AG04450 (cell line): Measurements from ENCODE around the gene ZEB2. TPM values are rescaled to one million over a fixed set of nuclear protein-coding genes. Genes with fewer than 3 reads are reported as not detected.

Experiments
- CTCF ChIA-PET: fragments of 300-600, 350-600 bp; formaldehyde crosslinking; extraction: SDS; loops from one replicate; lab custom pipeline; 2022; ENCODE audit warnings: antibody characterized with exemption, inconsistent platforms; lab: Charles Lee
- POLR2A ChIA-PET: fragments of 350-600 bp; formaldehyde crosslinking; extraction: SDS; loops from one replicate; lab custom pipeline; 2021; ENCODE audit warnings: antibody characterized with exemption, inconsistent platforms; lab: Yijun Ruan, JAX
- DNase-seq: peaks from one replicate; pipeline ENCODE4 v3.0.0-alpha.2; 2011; ENCODE audit warnings: low read depth, low spot score
- H3K27ac ChIP-seq: one replicate; pipeline ENCODE4 v1.5.1; 2012; ENCODE audit warnings: low read depth, low read length, control low read depth
- H3K27me3 ChIP-seq: one replicate; pipeline ENCODE4 v1.6.0; 2012; ENCODE audit warnings: low read length; ENCODE audit not compliant: control insufficient read depth, insufficient read depth
- H3K4me3 ChIP-seq: 2 replicates; pipeline ENCODE4 v1.5.1; 2011; ENCODE audit warnings: mild to moderate bottlenecking, low read depth, low read length, control low read depth
- H3K9me3 ChIP-seq: 2 replicates; pipeline ENCODE4 v1.5.1; 2012; ENCODE audit warnings: low read length; ENCODE audit not compliant: control insufficient read depth, insufficient read depth
- polyA plus RNA-seq: library from polyadenylated mRNA; depleted of rRNA; stranded (reverse); fragments of >200 nt; gene quantifications from 2 replicates; pipeline ENCODE4 v1.2.3, GENCODE V29; 2011
- TF ChIP-seq, protein P1 (sequence below): IDR thresholded peaks from 2 replicates; pipeline ENCODE4 v1.5.1; 2011; ENCODE audit warnings: low read depth, low read length, control low read depth, inconsistent platforms

ZEB2 gene
- polyA plus RNA-seq, 1 experiment = 41.7 TPM

GRCh38 chr2:144351687-144352086, 168.2 kb downstream of the ZEB2 start:
- Histone ChIP-seq H3K9me3 (no peaks in the 10 kb centered on the region), H3K27me3 (no peaks in the 10 kb centered on the region), H3K27ac (no peak overlapping the region), H3K4me3 (no peak overlapping the region)
- ChIA-PET CTCF (no interaction called here), POLR2A (no interaction called here)
- no peak for DNase-seq
- TF ChIP-seq, protein P1, sequence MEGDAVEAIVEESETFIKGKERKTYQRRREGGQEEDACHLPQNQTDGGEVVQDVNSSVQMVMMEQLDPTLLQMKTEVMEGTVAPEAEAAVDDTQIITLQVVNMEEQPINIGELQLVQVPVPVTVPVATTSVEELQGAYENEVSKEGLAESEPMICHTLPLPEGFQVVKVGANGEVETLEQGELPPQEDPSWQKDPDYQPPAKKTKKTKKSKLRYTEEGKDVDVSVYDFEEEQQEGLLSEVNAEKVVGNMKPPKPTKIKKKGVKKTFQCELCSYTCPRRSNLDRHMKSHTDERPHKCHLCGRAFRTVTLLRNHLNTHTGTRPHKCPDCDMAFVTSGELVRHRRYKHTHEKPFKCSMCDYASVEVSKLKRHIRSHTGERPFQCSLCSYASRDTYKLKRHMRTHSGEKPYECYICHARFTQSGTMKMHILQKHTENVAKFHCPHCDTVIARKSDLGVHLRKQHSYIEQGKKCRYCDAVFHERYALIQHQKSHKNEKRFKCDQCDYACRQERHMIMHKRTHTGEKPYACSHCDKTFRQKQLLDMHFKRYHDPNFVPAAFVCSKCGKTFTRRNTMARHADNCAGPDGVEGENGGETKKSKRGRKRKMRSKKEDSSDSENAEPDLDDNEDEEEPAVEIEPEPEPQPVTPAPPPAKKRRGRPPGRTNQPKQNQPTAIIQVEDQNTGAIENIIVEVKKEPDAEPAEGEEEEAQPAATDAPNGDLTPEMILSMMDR = no peak

DNA sequence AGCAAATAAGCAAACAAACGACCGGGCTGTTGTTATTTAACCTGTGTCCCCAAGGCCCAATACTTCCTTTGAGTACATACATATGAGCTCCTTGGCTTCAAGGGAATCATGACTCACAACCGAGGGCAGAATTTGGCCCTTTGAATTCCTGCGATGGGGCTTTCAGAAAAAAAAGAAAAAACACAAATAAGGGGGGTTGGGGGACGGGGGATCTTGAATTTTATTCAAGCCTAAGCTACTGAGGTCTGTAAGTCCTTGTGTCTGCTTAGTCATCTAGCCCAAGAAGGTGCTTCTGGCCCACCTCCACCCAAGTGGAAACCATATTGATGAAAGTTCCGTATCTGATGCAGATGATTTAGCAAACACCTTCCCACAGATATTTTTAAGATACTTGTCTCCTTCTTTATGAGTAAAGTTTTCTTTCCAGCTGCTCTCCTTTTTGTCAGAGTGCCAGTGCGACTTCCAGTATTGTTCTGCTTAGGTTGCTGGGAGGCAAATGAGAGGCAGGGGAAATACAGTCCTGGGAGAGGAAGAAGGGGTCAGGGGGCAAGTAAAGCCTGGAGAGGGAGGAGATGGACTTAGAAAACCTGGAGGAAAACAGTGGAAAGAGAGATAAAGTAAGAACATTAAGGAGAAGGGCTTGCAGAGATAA, 169.6 kb downstream of the ZEB2 start:
- POLR2A ChIA-PET = interaction anchor here (0.6 kb wide), 1 partner anchor 231 kb away, joined by 3 read pairs; no protein-coding TSS in a partner anchor
- no peaks in the 10 kb centered on the region for H3K9me3 ChIP-seq
- DNase-seq = no peak
- no peaks in the 10 kb centered on the region for H3K27me3 ChIP-seq
- CTCF ChIA-PET = interaction anchor here (0.9 kb wide), 1 partner anchor 87 kb away, joined by 3 read pairs; no protein-coding TSS in a partner anchor
- H3K27ac ChIP-seq = no peak overlapping the region
- TF ChIP-seq, protein P1 = no peak
- no peak overlapping the region for H3K4me3 ChIP-seq

GRCh38 chr2:144349674-144350073, 170.2 kb downstream of the ZEB2 start:
- CTCF ChIA-PET = interaction anchor here (0.9 kb wide), 1 partner anchor 86 kb away, joined by 3 read pairs; no protein-coding TSS in a partner anchor
- Histone ChIP-seq H3K4me3 (no peak overlapping the region), H3K9me3 (no peaks in the 10 kb centered on the region), H3K27me3 (no peaks in the 10 kb centered on the region), H3K27ac (no peak overlapping the region)
- no peak for DNase-seq
- TF ChIP-seq, protein P1 = no peak
- POLR2A ChIA-PET = interaction anchor here (0.6 kb wide), 1 partner anchor 232 kb away, joined by 3 read pairs; no protein-coding TSS in a partner anchor

DNA sequence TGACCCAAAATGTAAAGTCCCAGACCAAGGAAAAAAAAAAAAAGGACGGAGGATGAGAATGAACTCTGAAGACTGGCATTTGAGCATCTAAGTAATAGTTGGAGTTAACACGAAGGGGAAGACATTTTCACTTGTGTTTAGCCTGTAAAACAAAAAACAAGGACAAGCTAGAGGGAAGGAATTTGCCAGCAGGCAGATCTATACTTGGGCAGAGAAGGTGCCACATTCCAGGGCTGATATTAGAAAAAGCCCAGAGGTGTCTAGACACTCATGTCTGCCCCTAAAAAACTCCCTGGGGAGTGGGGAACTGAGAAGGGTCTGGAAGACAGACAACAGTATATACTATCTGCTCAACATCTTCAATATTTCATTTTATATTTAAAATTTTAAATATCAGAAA, 171.1 kb downstream of the ZEB2 start:
- no peak overlapping the region for H3K27ac ChIP-seq
- TF ChIP-seq, protein P1 = no peak
- no peaks in the 10 kb centered on the region for H3K9me3 ChIP-seq
- H3K4me3 ChIP-seq = no peak overlapping the region
- H3K27me3 ChIP-seq = no peaks in the 10 kb centered on the region
- CTCF ChIA-PET = no interaction called here
- POLR2A ChIA-PET = no interaction called here
- no peak for DNase-seq

DNA sequence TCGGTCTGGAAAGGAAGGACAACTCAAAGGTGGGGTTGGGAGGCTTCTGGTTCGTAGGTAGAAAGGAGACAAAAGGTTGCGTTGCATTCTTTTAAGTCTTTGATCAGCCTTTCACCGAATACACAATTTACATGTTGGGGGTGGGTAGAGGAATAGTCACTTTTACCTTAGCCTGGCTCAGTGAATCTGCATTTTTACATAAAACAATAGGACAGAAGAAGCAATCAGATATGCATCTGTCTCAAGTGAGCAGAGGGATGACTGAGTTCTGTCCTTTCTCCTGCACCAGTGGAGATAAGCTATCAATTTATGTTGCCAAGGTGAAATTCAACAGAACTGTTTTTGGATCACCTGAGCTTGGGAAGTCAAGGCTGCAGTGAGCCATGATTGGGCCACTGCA, 173.7 kb downstream of the ZEB2 start:
- Histone ChIP-seq H3K4me3 (no peak overlapping the region), H3K9me3 (no peaks in the 10 kb centered on the region), H3K27me3 (no peaks in the 10 kb centered on the region), H3K27ac (no peak overlapping the region)
- POLR2A ChIA-PET = no interaction called here
- CTCF ChIA-PET = interaction anchor here (0.7 kb wide), 1 partner anchor 22 kb away, joined by 4 read pairs; no protein-coding TSS in a partner anchor
- no peak for DNase-seq
- TF ChIP-seq, protein P1 = no peak
